Sciatic nerve (tissue), 2 donors: ENCODE data around the gene GPR27. TPM values are rescaled to one million over a fixed set of nuclear protein-coding genes. Genes with fewer than 3 reads are reported as not detected.

Source experiments
- ATAC-seq: fragments of 200-7000 bp; cut with Tn5 transposase; one replicate; pipeline ENCODE4 v1.9.1; 2020; ENCODE audit warnings: mild to moderate bottlenecking, moderate library complexity
- DNase-seq: peaks from one replicate; pipeline ENCODE4 v3.0.0-alpha.2; 2020; ENCODE audit warnings: low spot score
- intact Hi-C: fragments of 100-400 bp; cut with DNase I; formaldehyde crosslinking; loops from one replicate; pipeline ENCODE4 v1.14.2; 2022
- total RNA-seq: library from RNA; stranded (reverse); fragmentation: NEBNext Ultra II Directional; extraction: Animal tissue kit (Norgen Biotek cat#: 25700); gene quantifications from one replicate; pipeline ENCODE4 v1.2.1, GENCODE V29; 2021
- donor health status: DM: no; HTN: no; CAD: no.
- donor health status: DM: no; HTN: no; CAD: no.

Gene GPR27
- total RNA-seq, 1 donor from 2014 or later, result 6.0 TPM

- intact Hi-C loops, result no loop called here
- ATAC-seq, result no peak
Measured at GRCh38 chr3:71726146-71726545, 27.5 kb upstream of the GPR27 start.

GRCh38 chr3:71728632-71729342 lies 24.9 kb upstream of the GPR27 start:
- intact Hi-C loops, result no loop called here
- ATAC-seq (no peak), DNase-seq (no peak)

More at GRCh38 chr3:71726146-71726545, 27.5 kb upstream of the GPR27 start:
- DNase-seq, result no peak

GRCh38 chr3:71732637-71733036 lies 21.0 kb upstream of the GPR27 start:
- intact Hi-C loops, result no loop called here
- ATAC-seq (no peak), DNase-seq (no peak)

- no peak for DNase-seq
- ATAC-seq, result no peak
- intact Hi-C loops, result no loop called here
Measured at GRCh38 chr3:71733319-71733718, 20.3 kb upstream of the GPR27 start.

GRCh38 chr3:71734881-71735280 lies 18.8 kb upstream of the GPR27 start:
- no peak for DNase-seq
- intact Hi-C loops, result no loop called here
- no peak for ATAC-seq

GRCh38 chr3:71742621-71743020 lies 11.0 kb upstream of the GPR27 start:
- intact Hi-C loops, result no loop called here
- ATAC-seq (no peak), DNase-seq (no peak)

GRCh38 chr3:71744738-71745137 lies 8.9 kb upstream of the GPR27 start:
- intact Hi-C loops, result no loop called here
- no peak for DNase-seq
- ATAC-seq, result no peak

GRCh38 chr3:71751602-71752001 lies 2.1 kb upstream of the GPR27 start:
- ATAC-seq (no peak), DNase-seq (no peak)
- intact Hi-C loops, result no loop called here

GRCh38 chr3:71752831-71753700 lies 589 bp upstream of the GPR27 start:
- DNase-seq (no peak), ATAC-seq (no peak)
- intact Hi-C loops, result no loop called here

GRCh38 chr3:71754610-71755253 lies 1.1 kb downstream of the GPR27 start:
- ATAC-seq (no peak), DNase-seq (no peak)
- intact Hi-C loops, result no loop called here

GRCh38 chr3:71758091-71758490 lies 4.4 kb downstream of the GPR27 start:
- no peak for ATAC-seq
- intact Hi-C loops, result no loop called here
- DNase-seq, result no peak

GRCh38 chr3:71759401-71759800 lies 5.7 kb downstream of the GPR27 start:
- ATAC-seq (no peak), DNase-seq (no peak)
- intact Hi-C loops, result no loop called here

- intact Hi-C loops, result no loop called here
- DNase-seq (no peak), ATAC-seq (no peak)
Measured at GRCh38 chr3:71760140-71760539, 6.5 kb downstream of the GPR27 start.

GRCh38 chr3:71763426-71763825 lies 9.8 kb downstream of the GPR27 start:
- DNase-seq (no peak), ATAC-seq (no peak)
- intact Hi-C loops, result no loop called here

- intact Hi-C loops, result no loop called here
- ATAC-seq (no peak), DNase-seq (no peak)
Measured at GRCh38 chr3:71771126-71771525, 17.5 kb downstream of the GPR27 start.

GRCh38 chr3:71771884-71772283 lies 18.2 kb downstream of the GPR27 start:
- ATAC-seq, result no peak
- intact Hi-C loops, result no loop called here
- no peak for DNase-seq

- intact Hi-C loops, result no loop called here
- DNase-seq (no peak), ATAC-seq (no peak)
Measured at GRCh38 chr3:71776538-71776937, 22.9 kb downstream of the GPR27 start.

- intact Hi-C loops, result no loop called here
- DNase-seq, result no peak
- ATAC-seq, result no peak
Measured at GRCh38 chr3:71778353-71778752, 24.7 kb downstream of the GPR27 start.

- DNase-seq (no peak), ATAC-seq (no peak)
- intact Hi-C loops, result no loop called here
Measured at GRCh38 chr3:71779674-71780377, 26.2 kb downstream of the GPR27 start.
